ENCODE measurements around the gene F7. TPM values are rescaled to one million over a fixed set of nuclear protein-coding genes. Genes with fewer than 3 reads are reported as not detected.
"Not testable (repeated sequence)": the region's sequence is repeated elsewhere in the genome, so short reads cannot be mapped to it uniquely, and the experiment has no call there.

Gene F7
- total RNA-seq, 1 experiment from 2014 or later = not detected

DNA sequence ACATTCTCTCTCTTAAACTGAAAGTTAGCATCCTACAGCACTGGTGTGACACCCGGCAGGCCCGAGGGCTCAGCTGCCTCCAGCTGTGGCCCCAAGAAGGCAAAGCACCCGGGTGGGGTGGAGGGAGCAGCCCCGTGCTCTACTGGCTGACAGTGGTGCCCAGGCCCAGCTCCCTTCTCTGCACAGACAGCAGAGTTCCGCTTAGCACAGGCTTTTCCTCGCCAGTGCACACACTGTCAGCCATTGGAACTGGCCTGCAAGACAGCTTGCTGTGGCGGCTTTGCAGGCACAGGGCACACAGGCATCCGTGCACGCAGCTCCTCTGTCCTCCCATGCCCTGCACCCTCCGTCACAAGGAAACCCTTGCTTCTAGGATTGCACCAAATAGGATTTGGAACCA lies 3.3 kb upstream of the F7 start:
- not testable (repeated sequence) for DNase-seq (ENCODE audit: low spot score)

DNA sequence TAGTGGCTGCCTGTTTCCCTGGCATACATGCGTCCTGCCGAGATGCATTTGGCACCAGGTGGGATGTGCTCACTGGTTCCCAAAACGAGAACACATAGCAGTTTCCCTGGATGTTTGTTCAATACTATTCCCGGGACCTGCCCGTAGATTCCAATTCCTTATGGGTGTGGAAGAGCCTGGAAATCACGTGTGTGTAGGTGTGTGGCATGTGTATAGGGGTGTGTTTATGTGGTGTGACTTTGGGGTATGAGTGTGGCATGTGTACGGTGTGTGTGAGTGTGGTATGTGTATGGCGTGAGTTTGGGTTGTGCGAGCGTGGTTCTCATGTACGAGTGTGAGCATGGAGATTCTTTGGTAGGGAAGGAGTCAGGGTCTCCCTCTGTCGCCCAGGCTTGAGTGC lies 2.9 kb upstream of the F7 start:
- DNase-seq (ENCODE audit: low spot score) = no peak

DNA sequence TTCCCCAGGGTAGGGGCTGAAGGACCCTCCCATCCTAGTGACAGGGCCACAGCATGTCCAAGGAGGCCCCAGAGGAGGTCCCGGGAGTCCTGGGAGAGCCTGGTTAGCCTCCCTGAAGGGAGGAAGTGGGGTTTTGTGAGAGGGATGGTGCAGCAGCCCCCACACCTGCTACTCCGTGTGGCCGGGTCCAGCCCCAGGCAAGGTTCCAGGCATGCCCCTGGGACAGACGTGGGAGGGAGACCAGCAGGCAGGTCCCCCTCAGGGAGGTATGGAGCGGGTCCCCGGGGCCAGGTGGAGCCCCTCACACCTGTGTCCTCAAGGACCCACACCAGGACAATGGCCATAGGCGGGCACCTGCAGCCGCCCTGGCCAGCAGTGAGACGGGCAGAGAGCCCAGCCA lies 1.9 kb upstream of the F7 start:
- DNase-seq (ENCODE audit: low spot score) = no peak

DNA sequence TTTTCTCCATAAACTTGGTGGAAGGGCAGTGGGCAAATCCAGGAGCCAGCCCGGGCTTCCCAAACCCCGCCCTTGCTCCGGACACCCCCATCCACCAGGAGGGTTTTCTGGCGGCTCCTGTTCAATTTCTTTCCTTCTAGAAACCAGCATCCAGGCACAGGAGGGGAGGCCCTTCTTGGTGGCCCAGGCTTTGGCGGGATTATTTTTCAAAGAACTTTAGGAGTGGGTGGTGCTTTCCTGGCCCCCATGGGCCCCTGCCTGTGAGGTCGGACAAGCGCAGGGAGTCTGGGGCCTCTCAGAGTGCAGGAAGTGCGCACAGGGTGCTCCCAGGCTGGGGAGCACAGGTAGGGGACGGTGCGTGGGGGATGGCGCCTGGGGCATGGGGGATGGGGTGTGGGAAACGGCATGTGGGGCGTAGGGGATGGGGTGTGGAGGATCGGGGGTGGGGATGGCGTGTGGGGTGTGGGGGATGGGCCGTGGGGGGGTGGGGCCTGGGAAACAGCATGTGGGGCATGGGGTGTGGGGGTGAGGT lies 396 bp downstream of the F7 start:
- DNase-seq (ENCODE audit: low spot score) = no peak

DNA sequence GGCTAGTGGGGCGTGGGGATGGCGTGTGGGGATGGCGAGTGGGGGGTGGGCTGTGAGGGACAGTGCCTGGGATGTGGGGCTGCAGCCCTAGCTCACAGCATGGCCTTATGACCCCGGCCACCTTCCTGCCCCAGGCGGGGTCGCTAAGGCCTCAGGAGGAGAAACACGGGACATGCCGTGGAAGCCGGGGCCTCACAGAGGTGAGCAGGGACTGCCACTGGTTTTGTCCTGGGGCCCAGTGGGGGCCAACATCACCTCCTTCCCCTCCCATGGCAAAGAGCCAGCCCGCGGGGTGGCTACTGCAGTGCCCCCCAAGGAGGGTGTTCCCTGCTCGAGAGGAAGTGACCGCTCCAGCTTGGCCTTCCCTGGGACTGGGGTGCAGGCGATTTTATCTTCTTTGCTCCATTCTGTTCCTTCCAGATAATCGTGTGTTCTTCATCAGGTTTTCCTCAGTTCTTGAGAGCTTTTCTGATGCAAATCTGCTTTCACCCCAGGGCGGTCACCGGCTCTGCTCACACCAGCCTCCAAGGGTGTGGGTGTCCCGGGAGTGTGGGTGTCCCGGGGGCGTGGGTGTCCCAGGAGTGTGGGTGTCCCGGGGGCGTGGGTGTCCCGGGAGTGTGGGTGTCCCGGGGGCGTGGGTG lies 1.2 kb downstream of the F7 start:
- DNase-seq (ENCODE audit: low spot score) = no peak

DNA sequence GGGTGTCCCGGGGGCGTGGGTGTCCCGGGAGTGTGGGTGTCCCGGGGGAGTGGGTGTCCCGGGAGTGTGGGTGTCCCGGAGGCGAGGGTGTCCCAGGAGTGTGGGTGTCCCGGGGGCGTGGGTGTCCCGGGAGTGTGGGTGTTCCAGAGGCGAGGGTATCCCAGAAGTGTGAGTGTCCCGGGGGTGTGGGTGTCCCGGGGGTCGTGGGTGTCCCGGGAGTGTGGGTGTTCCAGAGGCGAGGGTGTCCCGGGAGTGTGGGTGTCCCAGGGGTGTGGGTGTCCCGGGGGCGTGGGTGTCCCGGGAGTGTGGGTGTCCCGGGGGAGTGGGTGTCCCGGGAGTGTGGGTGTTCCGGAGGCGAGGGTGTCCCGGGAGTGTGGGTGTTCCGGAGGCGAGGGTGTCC lies 2.9 kb downstream of the F7 start:
- not testable (repeated sequence) for DNase-seq (ENCODE audit: low spot score)

DNA sequence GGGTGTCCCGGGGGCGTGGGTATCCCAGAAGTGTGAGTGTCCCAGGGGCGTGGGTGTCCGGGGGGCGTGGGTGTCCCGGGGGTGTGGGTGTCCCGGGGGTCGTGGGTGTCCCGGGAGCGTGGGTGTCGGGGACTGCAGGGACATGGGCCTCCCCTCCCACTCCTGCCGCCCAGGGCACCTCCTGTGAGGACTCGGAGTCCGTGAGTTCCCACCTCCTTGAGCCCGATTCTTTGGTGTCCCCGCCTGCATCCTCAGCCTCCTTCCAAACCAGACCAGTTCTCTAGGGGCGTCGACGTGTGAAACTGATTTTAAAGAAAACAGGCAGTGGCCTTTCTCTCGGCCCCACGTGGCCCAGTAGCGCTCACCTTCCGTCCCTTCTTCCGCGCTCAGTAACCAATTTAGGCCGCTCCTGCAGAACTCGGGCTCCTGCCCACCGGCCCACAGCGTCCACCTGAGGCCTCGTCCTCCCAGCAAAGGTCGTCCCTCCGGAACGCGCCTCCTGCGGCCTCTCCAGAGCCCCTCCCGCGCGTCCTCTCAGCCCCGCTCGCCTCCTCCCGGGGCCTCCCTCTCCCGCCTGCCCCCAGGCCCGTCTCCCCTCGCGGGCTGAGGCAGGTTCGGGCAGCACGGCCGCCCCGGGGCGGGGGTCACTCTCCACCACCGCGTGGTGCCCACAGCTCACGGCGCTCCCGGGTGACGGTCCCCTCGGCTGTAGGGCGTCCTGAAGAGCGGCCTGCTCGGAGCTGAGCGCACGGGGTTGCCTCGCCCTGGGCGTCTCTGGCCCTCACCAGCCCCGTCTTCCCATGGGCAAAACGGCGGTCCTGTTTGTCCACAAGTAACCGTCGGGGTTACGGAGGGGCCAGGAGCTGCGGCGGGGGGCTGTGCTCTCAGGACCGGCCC lies 3.8 kb downstream of the F7 start:
- no peak for DNase-seq (ENCODE audit: low spot score)

DNA sequence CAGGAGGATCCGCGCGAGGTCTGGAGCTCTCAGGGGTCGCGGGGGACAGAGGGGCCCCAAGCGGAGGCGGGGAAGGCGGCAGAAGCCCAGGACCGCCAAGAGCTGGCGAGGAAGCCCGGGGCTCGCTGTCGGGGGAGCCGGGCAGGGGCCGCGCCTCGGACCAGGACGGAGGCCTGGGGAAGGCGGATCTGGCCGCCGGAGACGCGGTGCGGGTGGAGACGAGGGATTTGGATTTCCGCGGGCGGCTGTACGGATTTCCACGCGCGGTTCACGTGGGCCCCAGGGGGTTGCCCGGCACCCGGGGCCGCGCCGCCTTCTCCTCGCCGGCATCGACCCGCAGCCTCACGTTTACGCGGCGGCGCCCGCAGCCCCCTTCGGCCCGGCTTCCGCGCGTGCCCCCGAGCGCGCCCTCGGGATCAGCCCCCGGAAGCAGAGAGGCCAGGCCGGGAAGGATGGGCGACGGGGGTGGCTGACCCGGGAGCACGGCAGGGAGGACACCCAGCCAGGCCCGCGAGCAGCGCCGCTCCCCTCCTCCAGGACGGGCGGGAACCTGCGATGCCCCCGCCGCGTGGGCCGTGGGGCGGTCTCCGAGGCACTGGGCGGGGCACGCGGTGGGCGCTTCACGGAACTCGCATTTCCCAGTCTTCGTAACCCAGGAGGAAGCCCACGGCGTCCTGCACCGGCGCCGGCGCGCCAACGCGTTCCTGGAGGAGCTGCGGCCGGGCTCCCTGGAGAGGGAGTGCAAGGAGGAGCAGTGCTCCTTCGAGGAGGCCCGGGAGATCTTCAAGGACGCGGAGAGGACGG lies 4.7 kb downstream of the F7 start:
- no peak for DNase-seq (ENCODE audit: low spot score)

DNA sequence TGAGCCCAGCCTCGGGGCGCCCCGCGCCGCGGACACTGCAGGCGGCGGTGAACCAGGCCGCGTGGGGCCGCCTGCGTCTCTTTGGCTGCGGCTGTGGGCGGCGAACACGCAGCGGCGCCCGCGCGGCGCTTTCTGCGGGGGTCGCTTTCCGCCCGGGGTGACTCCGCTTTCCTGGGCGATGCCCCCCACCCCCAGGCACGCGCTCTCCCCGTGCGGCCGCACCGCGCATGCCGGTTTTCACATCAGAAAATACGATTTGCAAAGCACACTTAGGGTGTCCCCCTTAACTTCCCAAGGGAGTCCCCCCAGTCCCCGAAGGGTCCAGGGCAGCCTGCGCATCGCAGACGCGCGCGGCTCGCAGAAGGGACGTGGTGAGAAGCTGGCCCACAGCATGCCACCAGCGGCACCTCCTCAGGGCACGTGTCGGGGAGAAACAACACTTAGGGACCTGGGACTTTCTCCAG lies 5.3 kb downstream of the F7 start:
- DNase-seq (ENCODE audit: low spot score) = no peak

DNA sequence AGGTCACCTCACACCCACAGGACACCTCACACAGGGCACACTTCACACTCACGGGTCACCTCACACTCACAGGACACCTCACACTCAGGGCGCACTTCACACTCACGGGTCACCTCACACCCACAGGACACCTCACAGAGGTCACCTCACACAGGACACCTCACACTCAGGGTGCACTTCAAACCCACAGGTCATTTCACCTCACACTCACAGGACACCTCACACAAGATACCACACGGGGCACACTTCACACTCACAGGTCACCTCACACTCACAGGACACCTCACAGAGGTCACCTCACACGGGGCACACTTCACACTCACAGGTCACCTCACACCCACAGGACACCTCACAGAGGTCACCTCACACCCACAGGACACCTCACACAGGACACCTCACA lies 6.2 kb downstream of the F7 start:
- DNase-seq (ENCODE audit: low spot score) = not testable (repeated sequence)

DNA sequence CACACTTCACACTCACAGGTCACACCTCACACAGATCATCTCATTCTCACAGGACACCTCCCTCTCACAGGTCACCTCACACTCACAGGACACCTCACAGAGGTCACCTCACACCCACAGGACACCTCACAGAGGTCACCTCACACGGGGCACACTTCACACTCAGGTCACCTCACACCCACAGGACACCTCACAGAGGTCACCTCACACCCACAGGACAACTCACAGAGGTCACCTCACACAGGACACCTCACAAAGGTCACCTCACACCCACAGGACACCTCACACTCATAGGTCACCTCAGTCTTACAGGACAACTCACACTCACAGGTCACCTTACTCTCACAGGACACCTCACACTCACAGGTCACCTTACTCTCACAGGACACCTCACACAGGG lies 6.9 kb downstream of the F7 start:
- not testable (repeated sequence) for DNase-seq (ENCODE audit: low spot score)

DNA sequence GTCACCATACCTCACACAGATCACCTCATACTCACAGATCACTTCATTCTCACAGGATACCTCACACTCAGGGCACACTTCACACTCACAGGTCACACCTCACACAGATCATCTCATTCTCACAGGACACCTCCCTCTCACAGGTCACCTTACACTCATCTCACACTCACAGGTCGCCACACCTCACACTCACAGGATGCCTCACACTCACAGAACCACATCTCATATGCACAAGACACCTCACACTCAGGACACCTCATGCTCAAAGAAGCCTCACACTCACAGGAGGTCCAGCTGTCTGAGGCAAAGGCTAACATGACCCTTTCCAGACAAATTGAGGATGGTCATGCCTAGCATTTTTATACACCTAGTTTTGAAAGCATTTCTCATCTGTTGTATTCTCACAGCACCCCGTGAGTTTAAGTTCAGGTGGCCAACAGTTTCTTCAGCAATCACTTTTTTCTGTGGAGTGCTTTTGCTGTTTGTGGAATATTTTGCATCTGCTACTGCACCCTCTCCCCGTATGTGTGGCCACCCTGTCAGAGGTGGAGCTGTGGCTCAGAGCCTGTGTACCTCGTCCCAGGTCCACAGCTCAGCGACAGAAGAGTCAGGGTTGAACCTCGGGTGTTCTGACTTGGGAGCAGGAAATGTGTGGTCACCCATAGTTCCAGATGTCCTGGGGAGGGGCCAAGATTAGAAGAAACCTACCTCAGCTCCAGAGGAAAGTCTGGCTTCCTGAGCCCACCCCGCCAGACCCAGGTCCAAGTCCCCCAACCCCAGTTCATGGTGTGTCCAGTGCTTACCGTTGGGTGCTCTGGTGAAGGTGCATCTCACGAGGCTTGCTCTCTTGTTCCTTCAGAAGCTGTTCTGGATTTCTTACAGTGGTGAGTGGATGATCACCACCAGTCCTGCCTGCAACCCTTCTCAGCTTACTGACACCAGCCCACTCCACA lies 7.6 kb downstream of the F7 start:
- DNase-seq (ENCODE audit: low spot score) = no peak

DNA sequence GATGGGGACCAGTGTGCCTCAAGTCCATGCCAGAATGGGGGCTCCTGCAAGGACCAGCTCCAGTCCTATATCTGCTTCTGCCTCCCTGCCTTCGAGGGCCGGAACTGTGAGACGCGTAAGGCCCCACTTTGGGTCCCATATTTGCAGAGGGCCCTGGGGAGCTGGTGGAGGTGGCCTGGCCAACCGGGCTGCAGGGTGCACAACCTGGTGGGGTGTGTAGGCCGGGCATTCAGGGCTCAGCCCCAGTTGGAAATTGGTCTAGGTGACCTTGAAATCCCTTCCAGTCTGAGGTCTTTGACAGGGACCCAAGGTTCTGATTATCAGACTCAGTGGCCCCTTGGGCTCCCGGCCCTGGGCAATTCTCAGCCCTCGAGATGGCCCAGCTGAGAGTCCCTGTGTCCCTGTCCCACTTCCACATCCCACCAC lies 8.3 kb downstream of the F7 start:
- DNase-seq (ENCODE audit: low spot score) = no peak

DNA sequence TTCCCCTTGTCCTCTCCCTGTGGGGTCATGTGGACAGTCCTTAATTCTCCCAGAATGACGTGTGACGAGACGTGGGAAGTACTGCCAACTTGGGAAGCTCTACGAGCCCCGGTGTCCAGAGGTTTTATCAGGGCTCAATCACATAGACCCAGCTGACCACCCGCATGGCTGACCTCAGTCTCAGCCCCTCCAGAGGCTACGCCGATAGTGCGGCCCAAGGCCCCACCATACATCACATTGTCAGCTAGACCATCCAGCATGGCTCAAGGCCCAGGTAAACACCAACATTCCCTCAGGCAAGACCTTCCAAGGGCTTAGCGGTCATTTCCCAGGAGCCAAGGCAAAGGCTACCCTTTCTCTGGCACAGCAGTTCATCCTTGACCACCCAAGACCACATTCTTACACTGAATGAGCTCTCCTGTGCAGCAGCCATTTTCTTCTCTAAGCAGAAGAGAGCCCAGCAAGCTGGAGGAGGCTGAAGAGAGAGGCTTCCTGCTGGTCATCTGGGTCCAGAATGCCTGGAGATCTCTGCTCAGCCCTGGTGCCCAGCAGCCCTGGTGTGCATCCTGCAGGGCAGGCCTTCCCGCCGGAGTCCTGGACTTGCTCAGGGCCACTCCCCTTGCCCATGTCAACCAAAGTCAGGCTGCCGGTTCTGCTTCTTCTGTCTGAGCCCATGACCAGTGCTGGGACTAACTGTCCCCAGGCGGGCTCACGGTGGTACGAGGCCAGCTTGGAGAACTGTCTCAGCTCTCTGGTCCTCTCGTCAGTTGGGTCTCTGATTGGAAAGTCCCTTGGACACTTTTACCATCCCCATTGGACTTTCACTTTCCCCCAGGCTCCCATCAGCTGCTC lies 9.1 kb downstream of the F7 start:
- DNase-seq (ENCODE audit: low spot score) = no peak

DNA sequence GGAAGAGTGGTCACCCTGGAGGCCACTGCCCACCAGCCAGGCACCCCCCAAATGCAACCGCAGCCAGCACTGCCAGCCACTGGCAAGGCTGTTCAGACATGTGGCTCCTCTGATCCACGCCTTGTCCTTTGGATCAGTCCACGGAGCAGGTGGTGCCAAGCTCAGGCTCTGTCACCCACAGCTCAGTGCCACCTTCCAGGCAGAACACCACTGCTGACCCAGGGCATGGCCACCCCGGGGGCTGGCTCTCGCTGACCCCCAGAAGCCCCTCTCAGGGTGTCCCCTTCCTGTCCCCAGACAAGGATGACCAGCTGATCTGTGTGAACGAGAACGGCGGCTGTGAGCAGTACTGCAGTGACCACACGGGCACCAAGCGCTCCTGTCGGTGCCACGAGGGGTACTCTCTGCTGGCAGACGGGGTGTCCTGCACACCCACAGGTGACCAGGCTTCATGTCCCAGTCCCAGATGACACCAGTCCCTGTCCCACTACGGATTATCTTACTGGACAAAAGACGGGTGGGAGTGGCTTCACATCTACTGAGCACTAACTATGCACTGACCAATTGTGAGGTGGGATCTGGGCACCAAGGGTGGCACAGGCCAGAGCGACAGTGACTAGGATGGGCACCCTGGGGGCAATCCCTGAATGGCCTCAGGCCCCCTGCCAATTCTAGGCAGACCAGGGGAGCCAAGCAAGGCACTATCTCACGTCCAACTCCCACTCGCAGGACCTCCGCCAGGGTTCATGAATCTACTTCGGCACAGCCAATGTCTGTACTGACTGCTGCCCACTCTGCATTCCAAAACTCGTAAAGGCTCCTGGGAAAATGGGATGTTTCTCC lies 10.0 kb downstream of the F7 start:
- no peak for DNase-seq (ENCODE audit: low spot score)

DNA sequence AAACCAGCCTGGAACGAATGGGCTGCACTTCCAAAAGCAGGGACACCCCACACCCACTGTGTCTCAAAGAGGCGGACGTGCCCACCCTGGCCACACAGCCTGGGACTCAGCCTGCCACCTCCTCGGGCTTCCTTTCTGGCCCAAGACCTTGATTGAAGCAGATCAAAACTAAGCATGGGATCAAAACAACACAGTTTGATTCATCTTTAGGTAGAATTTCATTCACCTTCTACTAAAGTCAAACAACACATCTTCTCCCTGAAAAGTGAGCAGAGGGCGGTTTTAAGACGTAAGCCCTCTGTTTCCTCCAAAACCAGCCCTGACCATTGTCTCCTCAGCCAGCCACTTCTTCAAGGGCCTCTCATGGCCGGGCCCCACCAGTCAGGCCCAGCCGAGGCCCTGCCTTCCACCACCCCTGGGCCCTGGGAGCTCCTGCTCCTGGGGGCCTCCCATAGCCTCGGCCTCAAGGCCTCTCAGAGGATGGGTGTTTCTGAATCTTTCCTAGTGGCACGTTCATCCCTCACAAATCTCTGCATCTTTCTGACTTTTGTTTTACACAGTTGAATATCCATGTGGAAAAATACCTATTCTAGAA lies 10.7 kb downstream of the F7 start:
- DNase-seq (ENCODE audit: low spot score) = no peak

DNA sequence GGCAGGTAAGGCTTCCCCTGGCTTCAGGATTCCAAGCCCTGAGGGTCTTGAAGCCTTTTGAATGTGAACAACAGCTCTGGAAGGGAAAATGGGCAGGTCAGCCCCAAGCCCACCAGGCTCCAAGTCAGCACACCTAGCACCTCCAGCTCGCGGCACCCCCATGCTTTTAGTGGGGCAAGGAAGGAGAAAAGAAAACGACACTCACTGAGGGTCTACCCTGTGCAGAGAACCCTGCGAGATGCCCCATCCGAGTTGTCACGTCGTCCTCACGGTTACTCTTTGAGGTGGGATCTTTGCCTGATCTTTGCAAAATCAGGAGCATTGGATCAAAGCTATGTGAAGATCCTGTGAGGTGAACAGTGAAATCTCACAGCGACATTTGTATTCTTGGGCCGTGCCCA lies 11.3 kb downstream of the F7 start:
- DNase-seq (ENCODE audit: low spot score) = no peak

DNA sequence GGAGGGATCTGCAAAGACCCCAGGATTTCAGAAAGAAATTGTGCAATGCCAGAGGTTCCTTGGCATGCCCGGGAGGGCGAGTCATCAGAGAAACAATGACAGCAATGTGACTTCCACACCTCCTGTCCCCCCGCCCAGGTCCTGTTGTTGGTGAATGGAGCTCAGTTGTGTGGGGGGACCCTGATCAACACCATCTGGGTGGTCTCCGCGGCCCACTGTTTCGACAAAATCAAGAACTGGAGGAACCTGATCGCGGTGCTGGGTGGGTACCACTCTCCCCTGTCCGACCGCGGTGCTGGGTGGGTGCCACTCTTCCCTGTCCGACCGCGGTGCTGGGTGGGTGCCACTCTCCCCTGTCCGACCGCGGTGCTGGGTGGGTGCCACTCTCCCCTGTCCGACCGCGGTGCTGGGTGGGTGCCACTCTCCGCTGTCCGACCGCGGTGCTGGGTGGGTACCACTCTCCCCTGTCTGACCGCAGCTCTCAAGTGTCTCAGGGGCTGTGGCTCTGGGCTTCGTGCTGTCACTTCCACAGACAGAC lies 11.8 kb downstream of the F7 start:
- peak; percentile 32 for DNase-seq (ENCODE audit: low spot score)

All from A172 (cell line).